HepG2 (cell line): Measurements from ENCODE around the gene S100P. TPM values are rescaled to one million over a fixed set of nuclear protein-coding genes. Genes with fewer than 3 reads are reported as not detected.

Experiments
- BORCS8-MEF2B ChIP-seq: sonication (generic); formaldehyde crosslinking; IDR thresholded peaks from 2 replicates; pipeline ENCODE4 v1.8.0; 2022; ENCODE audit warnings: mild to moderate bottlenecking, missing genetic modification reagents
- EHMT2 ChIP-seq: fragments of 200-600 bp; sonication (generic); IDR thresholded peaks from 2 replicates; pipeline ENCODE4 v1.7.0; 2017; ENCODE audit warnings: antibody characterized with exemption, low read depth, low read length, borderline replicate concordance
- ISX ChIP-seq: sonication (generic); formaldehyde crosslinking; conservative IDR thresholded peaks from 2 replicates; pipeline ENCODE4 v1.5.0; 2020; ENCODE audit warnings: missing genetic modification reagents
- KAT7 ChIP-seq: IDR thresholded peaks from 2 replicates; pipeline ENCODE4 v1.6.1; 2018; ENCODE audit warnings: borderline replicate concordance, missing compliant biosample characterization
- MED8 ChIP-seq: sonication (generic); formaldehyde crosslinking; IDR thresholded peaks from 2 replicates; pipeline ENCODE4 v1.8.1; 2023; ENCODE audit warnings: mild to moderate bottlenecking, missing genetic modification reagents; ENCODE audit not compliant: insufficient replicate concordance
- NR3C1 ChIP-seq: sonication (generic); formaldehyde crosslinking; IDR thresholded peaks from 2 replicates; pipeline ENCODE4 v1.4.0; 2020; ENCODE audit warnings: missing genetic modification reagents
- TSC22D2 ChIP-seq: sonication (generic); formaldehyde crosslinking; IDR thresholded peaks from 2 replicates; pipeline ENCODE4 v1.5.1; 2020; ENCODE audit warnings: missing genetic modification reagents, mild to moderate bottlenecking, borderline replicate concordance
- XBP1 ChIP-seq: sonication (generic); formaldehyde crosslinking; IDR thresholded peaks from 2 replicates; pipeline ENCODE4 v1.5.0; 2020; ENCODE audit warnings: missing genetic modification reagents
- ZNF232 ChIP-seq: sonication (generic); formaldehyde crosslinking; IDR thresholded peaks from 2 replicates; pipeline ENCODE4 v1.4.0; 2020; ENCODE audit warnings: missing genetic modification reagents, borderline replicate concordance
- ZNF33A ChIP-seq: sonication (generic); formaldehyde crosslinking; IDR thresholded peaks from 2 replicates; pipeline ENCODE4 v1.5.1; 2020; ENCODE audit warnings: missing genetic modification reagents, mild to moderate bottlenecking, moderate library complexity, borderline replicate concordance
- ZNF547 ChIP-seq: sonication (generic); formaldehyde crosslinking; IDR thresholded peaks from 2 replicates; pipeline ENCODE4 v1.5.1; 2020; ENCODE audit warnings: mild to moderate bottlenecking, missing genetic modification reagents
- ZSCAN21 ChIP-seq: sonication (generic); formaldehyde crosslinking; IDR thresholded peaks from 2 replicates; pipeline ENCODE4 v1.8.0; 2022; ENCODE audit warnings: mild to moderate bottlenecking, missing genetic modification reagents, moderate library complexity, borderline replicate concordance
- polyA plus RNA-seq, 8 experiments: library from polyadenylated mRNA; depleted of rRNA in 3 of 8; stranded (reverse) in 7 of 8; unstranded in 1 of 8; fragments of >200 nt; fragmentation: Illumina TruSeq in 4 of 8; extraction: Trizol in 4 of 8; gene quantifications; 2 replicates each; pipeline versions ENCODE4 v1.2.1 to v1.2.3, GENCODE V29; 2011 to 2016; ENCODE audit warnings: low read depth in 4 of 8, missing spikeins in 1 of 8, mixed read lengths in 1 of 8; ENCODE audit not compliant: insufficient read depth in 1 of 8
- total RNA-seq, 5 experiments: library from RNA; depleted of rRNA; stranded (reverse); fragments of >200 nt; fragmentation: Illumina TruSeq; extraction: Trizol; gene quantifications; 2 replicates each; pipeline ENCODE4 v1.2.3, GENCODE V29; 2016; ENCODE audit warnings: low read depth in 1 of 5
- TF ChIP-seq, protein P1 (sequence below): sonication (generic); formaldehyde crosslinking; IDR thresholded peaks from 2 replicates; pipeline ENCODE4 v1.4.0; 2020; ENCODE audit warnings: missing genetic modification reagents, mild to moderate bottlenecking, borderline replicate concordance
- TF ChIP-seq, protein P2 (sequence below): sonication (generic); formaldehyde crosslinking; IDR thresholded peaks from 2 replicates; pipeline ENCODE4 v1.4.0; 2020; ENCODE audit warnings: mild to moderate bottlenecking, missing genetic modification reagents
- TF ChIP-seq, protein P3 (sequence below): sonication (generic); formaldehyde crosslinking; IDR thresholded peaks from 2 replicates; pipeline ENCODE4 v1.9.0; 2022; ENCODE audit warnings: low read depth, missing genetic modification reagents
- TF ChIP-seq, protein P4 (sequence below): sonication (generic); formaldehyde crosslinking; IDR thresholded peaks from 2 replicates; pipeline ENCODE4 v1.8.1; 2023; ENCODE audit warnings: mild to moderate bottlenecking, missing genetic modification reagents, borderline replicate concordance
- TF ChIP-seq, protein P5 (sequence below): IDR thresholded peaks from 2 replicates; pipeline ENCODE4 v1.6.1; 2016; ENCODE audit warnings: missing genetic modification reagents, missing compliant biosample characterization

S100P gene
- total and polyA plus RNA-seq, 2 of the 13 experiments (the other 11 are each of a cell fraction or from before 2014, with no cell fraction given): 278 to 1,649 TPM

DNA sequence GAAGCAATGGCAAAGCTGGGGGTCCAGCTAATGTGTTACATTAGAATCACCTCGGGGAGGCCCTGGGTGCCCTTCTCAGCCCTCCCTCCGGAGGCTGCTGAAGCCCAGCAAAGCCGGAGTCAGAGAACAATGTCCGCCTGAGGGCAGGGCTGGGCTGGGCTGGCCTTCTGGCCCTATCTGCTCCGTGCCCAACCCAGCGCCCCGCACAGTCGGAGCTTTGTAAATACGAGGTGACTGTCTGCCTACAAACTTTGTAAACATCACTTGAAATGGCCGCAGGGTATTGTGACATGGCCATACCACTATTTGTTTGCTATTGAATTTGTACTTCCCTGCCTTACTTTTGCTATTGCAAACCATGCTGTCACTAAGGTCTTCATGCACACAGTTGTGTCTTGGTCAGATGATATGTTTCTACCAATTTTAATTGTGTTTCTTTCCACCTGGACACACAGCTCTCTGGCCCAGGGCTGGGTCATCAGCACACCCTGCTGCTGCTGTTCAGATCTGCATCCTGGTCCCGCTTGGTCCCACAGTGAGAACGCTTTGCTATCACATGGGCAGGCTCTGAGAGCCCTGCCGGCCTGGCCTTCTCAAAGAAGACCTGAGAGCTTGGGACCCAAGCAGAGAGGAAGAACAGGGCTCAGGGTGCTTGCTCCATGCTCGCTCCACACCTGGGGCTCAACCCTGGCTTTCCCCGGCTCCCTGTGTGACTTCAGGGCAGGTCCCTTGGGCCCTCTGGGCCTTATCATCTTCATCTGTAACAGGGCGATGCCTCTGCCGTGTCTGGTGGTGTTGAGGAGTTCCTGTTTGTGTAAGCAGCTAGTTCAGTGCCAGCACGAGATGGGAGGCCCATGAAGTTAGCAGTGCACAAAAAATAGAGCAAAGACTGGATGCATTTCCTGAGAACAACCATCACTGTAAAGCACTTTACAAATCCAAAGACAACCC, 2.3 kb downstream of the S100P start (continued):
- TF ChIP-seq, protein P1, sequence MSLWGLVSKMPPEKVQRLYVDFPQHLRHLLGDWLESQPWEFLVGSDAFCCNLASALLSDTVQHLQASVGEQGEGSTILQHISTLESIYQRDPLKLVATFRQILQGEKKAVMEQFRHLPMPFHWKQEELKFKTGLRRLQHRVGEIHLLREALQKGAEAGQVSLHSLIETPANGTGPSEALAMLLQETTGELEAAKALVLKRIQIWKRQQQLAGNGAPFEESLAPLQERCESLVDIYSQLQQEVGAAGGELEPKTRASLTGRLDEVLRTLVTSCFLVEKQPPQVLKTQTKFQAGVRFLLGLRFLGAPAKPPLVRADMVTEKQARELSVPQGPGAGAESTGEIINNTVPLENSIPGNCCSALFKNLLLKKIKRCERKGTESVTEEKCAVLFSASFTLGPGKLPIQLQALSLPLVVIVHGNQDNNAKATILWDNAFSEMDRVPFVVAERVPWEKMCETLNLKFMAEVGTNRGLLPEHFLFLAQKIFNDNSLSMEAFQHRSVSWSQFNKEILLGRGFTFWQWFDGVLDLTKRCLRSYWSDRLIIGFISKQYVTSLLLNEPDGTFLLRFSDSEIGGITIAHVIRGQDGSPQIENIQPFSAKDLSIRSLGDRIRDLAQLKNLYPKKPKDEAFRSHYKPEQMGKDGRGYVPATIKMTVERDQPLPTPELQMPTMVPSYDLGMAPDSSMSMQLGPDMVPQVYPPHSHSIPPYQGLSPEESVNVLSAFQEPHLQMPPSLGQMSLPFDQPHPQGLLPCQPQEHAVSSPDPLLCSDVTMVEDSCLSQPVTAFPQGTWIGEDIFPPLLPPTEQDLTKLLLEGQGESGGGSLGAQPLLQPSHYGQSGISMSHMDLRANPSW: peak; percentile 67; the same call in 1 of the 2 replicates
- TF ChIP-seq BORCS8-MEF2B (CRISPR knock-in tag) (0 out of 2 replicates have a peak, but pooled peaks have one; percentile 59), ISX (CRISPR knock-in tag) (no peak), MED8 (CRISPR knock-in tag) (peak; percentile 77), XBP1 (CRISPR knock-in tag) (no peak; the same call in 1 of the 2 replicates), EHMT2 (no peak), ZNF232 (CRISPR knock-in tag) (peak; percentile 80; the same call in 1 of the 2 replicates), ZNF33A (no peak), ZSCAN21 (CRISPR knock-in tag) (0 out of 2 replicates have a peak, but pooled peaks have one; percentile 57), ZNF547 (CRISPR knock-in tag) (peak; percentile 83), TSC22D2 (no peak), KAT7 (CRISPR knock-in tag) (peak; percentile 83; the same call in 1 of the 2 replicates), NR3C1 (CRISPR knock-in tag) (no peak)
- TF ChIP-seq, protein P2, sequence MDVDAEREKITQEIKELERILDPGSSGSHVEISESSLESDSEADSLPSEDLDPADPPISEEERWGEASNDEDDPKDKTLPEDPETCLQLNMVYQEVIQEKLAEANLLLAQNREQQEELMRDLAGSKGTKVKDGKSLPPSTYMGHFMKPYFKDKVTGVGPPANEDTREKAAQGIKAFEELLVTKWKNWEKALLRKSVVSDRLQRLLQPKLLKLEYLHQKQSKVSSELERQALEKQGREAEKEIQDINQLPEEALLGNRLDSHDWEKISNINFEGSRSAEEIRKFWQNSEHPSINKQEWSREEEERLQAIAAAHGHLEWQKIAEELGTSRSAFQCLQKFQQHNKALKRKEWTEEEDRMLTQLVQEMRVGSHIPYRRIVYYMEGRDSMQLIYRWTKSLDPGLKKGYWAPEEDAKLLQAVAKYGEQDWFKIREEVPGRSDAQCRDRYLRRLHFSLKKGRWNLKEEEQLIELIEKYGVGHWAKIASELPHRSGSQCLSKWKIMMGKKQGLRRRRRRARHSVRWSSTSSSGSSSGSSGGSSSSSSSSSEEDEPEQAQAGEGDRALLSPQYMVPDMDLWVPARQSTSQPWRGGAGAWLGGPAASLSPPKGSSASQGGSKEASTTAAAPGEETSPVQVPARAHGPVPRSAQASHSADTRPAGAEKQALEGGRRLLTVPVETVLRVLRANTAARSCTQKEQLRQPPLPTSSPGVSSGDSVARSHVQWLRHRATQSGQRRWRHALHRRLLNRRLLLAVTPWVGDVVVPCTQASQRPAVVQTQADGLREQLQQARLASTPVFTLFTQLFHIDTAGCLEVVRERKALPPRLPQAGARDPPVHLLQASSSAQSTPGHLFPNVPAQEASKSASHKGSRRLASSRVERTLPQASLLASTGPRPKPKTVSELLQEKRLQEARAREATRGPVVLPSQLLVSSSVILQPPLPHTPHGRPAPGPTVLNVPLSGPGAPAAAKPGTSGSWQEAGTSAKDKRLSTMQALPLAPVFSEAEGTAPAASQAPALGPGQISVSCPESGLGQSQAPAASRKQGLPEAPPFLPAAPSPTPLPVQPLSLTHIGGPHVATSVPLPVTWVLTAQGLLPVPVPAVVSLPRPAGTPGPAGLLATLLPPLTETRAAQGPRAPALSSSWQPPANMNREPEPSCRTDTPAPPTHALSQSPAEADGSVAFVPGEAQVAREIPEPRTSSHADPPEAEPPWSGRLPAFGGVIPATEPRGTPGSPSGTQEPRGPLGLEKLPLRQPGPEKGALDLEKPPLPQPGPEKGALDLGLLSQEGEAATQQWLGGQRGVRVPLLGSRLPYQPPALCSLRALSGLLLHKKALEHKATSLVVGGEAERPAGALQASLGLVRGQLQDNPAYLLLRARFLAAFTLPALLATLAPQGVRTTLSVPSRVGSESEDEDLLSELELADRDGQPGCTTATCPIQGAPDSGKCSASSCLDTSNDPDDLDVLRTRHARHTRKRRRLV: peak; percentile 70; the same call in 1 of the 2 replicates
- TF ChIP-seq, protein P3, sequence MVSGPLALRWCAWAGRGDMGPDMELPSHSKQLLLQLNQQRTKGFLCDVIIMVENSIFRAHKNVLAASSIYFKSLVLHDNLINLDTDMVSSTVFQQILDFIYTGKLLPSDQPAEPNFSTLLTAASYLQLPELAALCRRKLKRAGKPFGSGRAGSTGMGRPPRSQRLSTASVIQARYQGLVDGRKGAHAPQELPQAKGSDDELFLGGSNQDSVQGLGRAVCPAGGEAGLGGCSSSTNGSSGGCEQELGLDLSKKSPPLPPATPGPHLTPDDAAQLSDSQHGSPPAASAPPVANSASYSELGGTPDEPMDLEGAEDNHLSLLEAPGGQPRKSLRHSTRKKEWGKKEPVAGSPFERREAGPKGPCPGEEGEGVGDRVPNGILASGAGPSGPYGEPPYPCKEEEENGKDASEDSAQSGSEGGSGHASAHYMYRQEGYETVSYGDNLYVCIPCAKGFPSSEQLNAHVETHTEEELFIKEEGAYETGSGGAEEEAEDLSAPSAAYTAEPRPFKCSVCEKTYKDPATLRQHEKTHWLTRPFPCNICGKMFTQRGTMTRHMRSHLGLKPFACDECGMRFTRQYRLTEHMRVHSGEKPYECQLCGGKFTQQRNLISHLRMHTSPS: peak; percentile 96
- TF ChIP-seq, protein P4, sequence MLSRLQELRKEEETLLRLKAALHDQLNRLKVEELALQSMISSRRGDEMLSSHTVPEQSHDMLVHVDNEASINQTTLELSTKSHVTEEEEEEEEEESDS (CRISPR knock-in tag): 0 out of 2 replicates have a peak, but pooled peaks have one; percentile 44
- TF ChIP-seq, protein P5, sequence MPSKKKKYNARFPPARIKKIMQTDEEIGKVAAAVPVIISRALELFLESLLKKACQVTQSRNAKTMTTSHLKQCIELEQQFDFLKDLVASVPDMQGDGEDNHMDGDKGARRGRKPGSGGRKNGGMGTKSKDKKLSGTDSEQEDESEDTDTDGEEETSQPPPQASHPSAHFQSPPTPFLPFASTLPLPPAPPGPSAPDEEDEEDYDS (CRISPR knock-in tag): peak; percentile 61
